T-helper 17 cell (primary cell): ENCODE measurements around the gene RDH13. TPM values are rescaled to one million over a fixed set of nuclear protein-coding genes. Genes with fewer than 3 reads are reported as not detected.
"Not testable (repeated sequence)": the region's sequence is repeated elsewhere in the genome, so short reads cannot be mapped to it uniquely, and the experiment has no call there.

Source experiments
- ATAC-seq: fragments of 150-1000 bp; cut with Tn5 transposase; 2 replicates; pipeline ENCODE4 v1.10.0; 2021; ENCODE audit warnings: mild to moderate bottlenecking, moderate library complexity
- DNase-seq, 3 donors: peaks; one replicate each; pipeline versions ENCODE4 v3.0.0 to v3.0.0-alpha.2; 2020 to 2021
- H3K9me3 ChIP-seq: one replicate; pipeline ENCODE4 v1.7.0; 2013; ENCODE audit warnings: low read length, mild to moderate bottlenecking; ENCODE audit not compliant: control insufficient read depth, poor library complexity, severe bottlenecking
- H3K27ac Mint-ChIP-seq: one replicate; pipeline ENCODE4 v1.8.0; 2022; ENCODE audit warnings: mild to moderate bottlenecking, moderate library complexity, mixed read lengths
- H3K27me3 Mint-ChIP-seq: one replicate; pipeline ENCODE4 v1.8.0; 2022; ENCODE audit warnings: mixed read lengths
- H3K36me3 Mint-ChIP-seq: one replicate; pipeline ENCODE4 v1.8.0; 2022; ENCODE audit warnings: low read depth, mixed read lengths
- H3K4me1 Mint-ChIP-seq: one replicate; pipeline ENCODE4 v1.8.0; 2022; ENCODE audit warnings: mild to moderate bottlenecking, mixed read lengths
- H3K4me3 Mint-ChIP-seq: one replicate; pipeline ENCODE4 v1.8.0; 2022; ENCODE audit warnings: mild to moderate bottlenecking, moderate library complexity, mixed read lengths
- total RNA-seq, 4 donors: library from RNA in 2 of 4; stranded (reverse) in 2 of 4; gene quantifications; one replicate each; pipeline ENCODE4 v1.2.3 and lab custom pipeline; 2022 to 2026

RDH13 gene, protein sequence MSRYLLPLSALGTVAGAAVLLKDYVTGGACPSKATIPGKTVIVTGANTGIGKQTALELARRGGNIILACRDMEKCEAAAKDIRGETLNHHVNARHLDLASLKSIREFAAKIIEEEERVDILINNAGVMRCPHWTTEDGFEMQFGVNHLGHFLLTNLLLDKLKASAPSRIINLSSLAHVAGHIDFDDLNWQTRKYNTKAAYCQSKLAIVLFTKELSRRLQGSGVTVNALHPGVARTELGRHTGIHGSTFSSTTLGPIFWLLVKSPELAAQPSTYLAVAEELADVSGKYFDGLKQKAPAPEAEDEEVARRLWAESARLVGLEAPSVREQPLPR
- 10 to 100 TPM; 11.3 to 12.9 TPM for total RNA-seq
- total RNA-seq (lab: John Stamatoyannopoulos, UW): 13.1 to 17.5 reads per million in 2 donors

DNA sequence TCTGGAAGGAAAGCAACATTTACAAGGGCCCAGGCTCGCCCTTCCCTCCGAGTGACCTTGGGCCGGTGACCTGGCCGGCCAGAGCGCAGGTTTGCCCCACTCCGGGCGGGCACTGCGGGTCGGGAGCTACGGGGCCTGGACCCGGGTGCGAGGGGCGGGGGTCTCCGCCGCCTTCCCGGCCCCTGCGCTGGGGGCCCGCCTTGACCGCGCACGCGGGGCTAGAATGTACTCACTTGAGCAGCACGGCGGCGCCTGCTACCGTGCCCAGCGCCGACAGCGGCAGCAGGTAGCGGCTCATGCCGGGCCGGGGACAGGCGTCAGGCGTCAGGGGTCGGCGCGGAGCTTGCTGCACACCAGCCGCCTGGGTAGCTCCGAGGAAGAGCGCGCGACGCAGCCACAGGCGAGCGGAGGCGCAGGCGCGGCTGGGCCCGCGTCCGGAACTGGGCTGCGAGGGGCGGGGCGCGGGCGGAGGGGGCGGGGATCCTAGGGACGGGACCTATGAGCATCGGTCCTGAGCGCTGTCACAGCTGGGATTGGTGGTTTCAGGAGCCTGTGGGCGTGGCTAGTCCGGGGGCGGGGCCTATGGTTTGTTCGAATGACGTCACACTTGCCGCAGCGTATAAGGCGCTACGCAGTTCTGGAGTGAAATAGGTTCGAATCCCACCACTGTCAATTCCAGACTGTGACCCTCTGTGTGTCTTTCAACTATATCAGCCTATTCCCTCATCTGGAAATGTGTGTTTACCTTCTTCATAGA, at the start of gene RDH13:
Gene RDH13 (minus strand): TSS at position 414 of the 757 bp plus-strand sequence. CDS start 116 bp downstream, at position 298.
- DNase-seq: peak; percentile 97 to 98 (median 97)
- peaks cover 6% of the 10 kb centered on the region for H3K27me3 Mint-ChIP-seq
- no peaks in the 10 kb centered on the region for H3K9me3 ChIP-seq
- ATAC-seq: peak; percentile 98
- peaks cover 15% of the 10 kb centered on the region for H3K4me1 Mint-ChIP-seq
- peak within 1 kb of the TSS; percentile 97 for H3K27ac Mint-ChIP-seq
- peak within 1 kb of the TSS; percentile 81 for H3K4me3 Mint-ChIP-seq
- H3K36me3 Mint-ChIP-seq: peaks cover 3% of the 10 kb centered on the region

DNA sequence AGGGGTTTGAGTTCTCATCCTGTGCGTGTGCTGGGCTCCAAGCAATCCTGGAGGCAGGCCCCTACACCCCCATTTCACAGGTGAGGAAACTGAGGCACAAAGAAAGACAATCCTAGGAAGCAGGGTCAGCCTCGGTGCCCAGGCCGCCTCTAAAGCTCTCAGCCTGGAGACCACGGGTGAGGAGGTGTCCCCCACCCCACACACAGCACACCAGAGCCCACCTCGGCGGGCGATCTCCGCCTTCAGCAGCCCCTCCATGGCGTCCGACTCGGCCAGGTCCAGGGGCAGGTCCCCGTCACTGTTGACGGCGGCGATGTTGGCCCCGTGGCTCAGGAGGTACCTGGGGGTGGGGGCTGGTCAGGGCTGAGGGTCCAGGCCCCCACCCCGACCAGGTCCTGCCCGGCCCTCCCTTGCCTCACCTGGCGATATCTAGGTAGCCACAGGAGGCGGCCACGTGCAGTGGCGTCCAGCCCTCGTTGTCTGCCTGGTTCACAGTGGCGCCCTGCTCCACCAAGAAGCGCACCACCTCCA, 49.4 kb upstream of the RDH13 start:
- Mint-ChIP-seq H3K4me1 (peaks cover 32% of the 10 kb centered on the region), H3K27me3 (no peaks in the 10 kb centered on the region), H3K4me3 (no peak overlapping the region), H3K36me3 (peaks cover 13% of the 10 kb centered on the region), H3K27ac (no peak overlapping the region)
- DNase-seq (no peak), ATAC-seq (no peak)
- H3K9me3 ChIP-seq: no peaks in the 10 kb centered on the region

DNA sequence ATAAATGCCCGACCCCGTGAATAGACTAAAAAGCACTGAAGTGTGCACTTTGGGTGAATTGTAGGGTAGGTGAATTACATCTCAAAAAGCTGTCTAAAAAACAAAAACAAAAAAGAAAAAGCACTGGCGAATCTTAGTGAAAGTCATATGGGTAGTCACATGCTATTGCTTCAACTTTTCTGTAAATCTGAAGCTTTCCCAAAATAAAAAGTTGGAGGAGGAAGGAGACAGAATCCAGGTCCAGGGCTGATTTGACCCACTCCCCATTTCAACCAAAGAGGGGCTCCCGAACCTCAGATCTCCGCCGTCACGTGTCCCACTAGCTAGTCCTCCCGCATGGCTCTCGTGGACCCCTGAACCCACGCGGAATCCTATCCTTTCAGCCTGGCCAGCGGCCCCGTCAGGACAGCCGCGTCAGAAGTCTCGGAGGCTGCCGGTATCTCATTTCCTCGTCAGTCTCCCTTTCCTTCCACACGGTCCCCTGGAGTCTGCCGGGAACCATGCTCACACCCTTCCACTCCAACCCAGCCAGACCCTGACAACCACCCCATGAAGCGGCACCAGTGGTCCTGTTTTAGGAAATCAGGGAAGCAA, 48.4 kb upstream of the RDH13 start:
- no peak overlapping the region for H3K4me3 Mint-ChIP-seq
- H3K4me1 Mint-ChIP-seq: peaks cover 29% of the 10 kb centered on the region
- DNase-seq: no peak
- H3K36me3 Mint-ChIP-seq: peaks cover 10% of the 10 kb centered on the region
- no peak for ATAC-seq
- H3K27me3 Mint-ChIP-seq: no peaks in the 10 kb centered on the region
- H3K9me3 ChIP-seq: no peaks in the 10 kb centered on the region
- H3K27ac Mint-ChIP-seq: peak overlapping the region; percentile 81

DNA sequence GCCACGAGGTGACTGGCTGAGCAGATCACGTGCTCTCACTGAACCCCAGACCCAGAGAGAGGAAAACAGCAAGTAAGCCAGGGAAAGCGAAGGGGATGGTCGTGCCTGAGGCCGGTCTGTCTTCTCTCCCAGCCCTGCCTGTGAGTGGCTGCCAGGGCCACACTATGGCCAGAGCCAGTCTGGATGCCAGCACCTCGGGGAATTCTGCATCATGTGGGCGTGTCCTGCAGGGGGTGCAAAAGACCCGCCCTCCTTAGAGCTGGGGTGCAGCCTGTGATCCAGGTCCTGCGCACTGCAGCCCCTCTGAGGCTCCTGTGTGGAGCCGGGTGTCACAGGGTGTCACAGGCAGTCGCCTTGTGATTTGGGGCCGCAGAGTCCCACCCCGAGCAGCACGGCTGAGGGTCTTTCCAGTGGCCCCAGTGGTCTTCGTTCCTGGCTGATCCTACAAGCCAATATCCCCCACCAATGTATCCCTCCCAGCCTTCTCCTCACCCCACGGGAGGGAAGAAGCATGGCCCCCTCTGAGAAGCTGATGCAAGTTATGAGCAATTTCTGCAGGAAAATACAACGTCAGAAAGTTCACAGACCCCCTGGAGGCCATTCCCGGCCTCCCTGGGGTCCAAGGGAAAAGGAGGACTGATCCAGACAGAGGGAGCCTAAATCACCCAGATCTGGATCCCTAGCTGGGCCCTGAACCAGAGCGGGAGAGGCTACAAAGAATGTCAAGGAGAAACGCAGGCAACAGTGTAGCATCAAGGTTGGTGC, 46.8 kb upstream of the RDH13 start:
- H3K27ac Mint-ChIP-seq: no peak overlapping the region

DNA sequence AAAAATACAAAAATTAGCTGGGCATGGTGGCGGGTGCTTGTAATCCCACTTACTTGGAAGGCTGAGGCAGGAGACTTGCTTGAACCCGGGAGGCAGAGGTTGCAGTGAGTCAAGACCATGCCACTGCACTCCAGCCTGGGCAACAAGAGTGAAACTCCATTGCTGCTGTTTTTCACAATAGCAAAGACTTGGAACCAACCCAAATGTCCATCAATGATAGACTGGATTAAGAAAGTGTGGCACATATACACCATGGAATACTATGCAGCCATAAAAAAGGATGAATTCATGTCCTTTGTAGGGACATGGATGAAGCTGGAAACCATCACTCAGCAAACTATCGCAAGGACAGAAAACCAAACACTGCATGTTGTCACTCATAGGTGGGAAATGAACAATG, 44.3 kb upstream of the RDH13 start:
- not testable (repeated sequence) for H3K27me3 Mint-ChIP-seq, DNase-seq, H3K36me3 Mint-ChIP-seq, H3K4me3 Mint-ChIP-seq, H3K27ac Mint-ChIP-seq, H3K9me3 ChIP-seq, ATAC-seq
- peaks cover 19% of the 10 kb centered on the region for H3K4me1 Mint-ChIP-seq

More for the DNA sequence above, 46.8 kb upstream of the RDH13 start:
- peaks cover 6% of the 10 kb centered on the region for H3K36me3 Mint-ChIP-seq
- H3K27me3 Mint-ChIP-seq: no peaks in the 10 kb centered on the region
- H3K4me3 Mint-ChIP-seq: no peak overlapping the region
- H3K9me3 ChIP-seq: no peaks in the 10 kb centered on the region
- H3K4me1 Mint-ChIP-seq: peaks cover 19% of the 10 kb centered on the region
- no peak for DNase-seq
- ATAC-seq: no peak

DNA sequence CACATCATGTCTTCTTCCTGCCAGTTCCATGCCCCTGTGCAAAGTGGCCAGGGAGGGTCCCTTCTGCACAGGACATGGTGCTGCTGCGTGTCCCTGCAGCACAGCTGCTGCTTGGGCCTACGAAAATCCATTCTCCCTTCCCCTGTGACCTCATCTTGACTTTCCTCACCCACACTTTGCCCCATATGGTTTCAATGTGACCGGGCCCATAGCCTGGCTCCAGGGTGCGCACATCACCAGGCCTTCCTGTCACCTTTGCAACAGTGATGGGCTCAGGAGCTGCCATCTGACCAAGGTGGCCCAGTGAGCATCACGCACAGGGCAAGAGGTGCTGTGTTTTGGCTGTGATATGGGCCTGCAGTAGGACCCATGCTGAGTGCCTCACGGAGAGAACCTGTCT, 43.6 kb upstream of the RDH13 start:
- Mint-ChIP-seq H3K4me1 (peaks cover 19% of the 10 kb centered on the region), H3K4me3 (peak overlapping the region; percentile 66), H3K27ac (no peak overlapping the region), H3K36me3 (peaks cover 9% of the 10 kb centered on the region), H3K27me3 (no peaks in the 10 kb centered on the region)
- DNase-seq (no peak), ATAC-seq (no peak)
- no peaks in the 10 kb centered on the region for H3K9me3 ChIP-seq

DNA sequence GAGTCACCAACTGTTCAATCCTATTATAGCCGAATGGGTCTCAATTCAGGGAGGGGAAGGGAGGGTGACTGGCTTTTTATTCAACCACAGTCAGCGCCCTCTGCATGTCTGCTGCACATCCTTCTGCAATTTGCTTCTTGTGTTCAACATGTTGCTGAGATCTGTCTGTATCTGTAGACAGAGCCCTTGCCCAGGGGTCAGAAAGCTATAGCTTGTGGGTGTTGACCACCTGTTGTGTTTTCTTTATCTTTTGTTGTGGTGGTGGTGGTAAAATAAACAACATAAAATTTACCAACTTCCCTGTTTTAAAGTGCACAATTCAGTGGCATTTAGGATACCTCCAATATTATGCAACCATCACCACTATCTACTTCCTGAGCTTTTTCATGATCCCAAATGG, 42.3 kb upstream of the RDH13 start:
- DNase-seq: no peak
- no peak for ATAC-seq
- H3K9me3 ChIP-seq: no peaks in the 10 kb centered on the region
- no peak overlapping the region for H3K4me3 Mint-ChIP-seq
- peak overlapping the region; percentile 62 for H3K27ac Mint-ChIP-seq
- peaks cover 17% of the 10 kb centered on the region for H3K4me1 Mint-ChIP-seq
- peaks cover 7% of the 10 kb centered on the region for H3K36me3 Mint-ChIP-seq
- no peaks in the 10 kb centered on the region for H3K27me3 Mint-ChIP-seq

DNA sequence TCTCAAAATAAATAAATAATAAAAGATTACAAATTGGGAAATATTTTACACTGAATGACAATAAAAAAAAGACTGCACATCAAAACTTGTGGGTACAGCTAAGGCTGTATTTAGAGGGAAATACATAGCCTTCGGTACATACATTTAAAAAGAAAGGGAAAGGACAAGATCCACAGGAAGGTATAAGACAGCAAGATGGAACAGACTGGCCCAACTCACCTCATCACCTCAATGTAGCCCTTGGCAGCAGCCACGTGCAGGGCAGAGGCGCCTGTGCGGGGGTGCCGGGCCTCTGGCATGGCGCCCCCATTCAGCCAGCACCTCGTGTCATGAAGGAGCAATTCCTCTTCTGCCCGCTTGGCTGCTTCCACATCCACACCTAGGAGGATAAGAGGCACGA, 40.2 kb upstream of the RDH13 start:
- no peaks in the 10 kb centered on the region for H3K9me3 ChIP-seq
- peaks cover 4% of the 10 kb centered on the region for H3K36me3 Mint-ChIP-seq
- H3K4me3 Mint-ChIP-seq: no peak overlapping the region
- no peak overlapping the region for H3K27ac Mint-ChIP-seq
- peaks cover 9% of the 10 kb centered on the region for H3K4me1 Mint-ChIP-seq
- DNase-seq: no peak
- no peaks in the 10 kb centered on the region for H3K27me3 Mint-ChIP-seq
- no peak for ATAC-seq

DNA sequence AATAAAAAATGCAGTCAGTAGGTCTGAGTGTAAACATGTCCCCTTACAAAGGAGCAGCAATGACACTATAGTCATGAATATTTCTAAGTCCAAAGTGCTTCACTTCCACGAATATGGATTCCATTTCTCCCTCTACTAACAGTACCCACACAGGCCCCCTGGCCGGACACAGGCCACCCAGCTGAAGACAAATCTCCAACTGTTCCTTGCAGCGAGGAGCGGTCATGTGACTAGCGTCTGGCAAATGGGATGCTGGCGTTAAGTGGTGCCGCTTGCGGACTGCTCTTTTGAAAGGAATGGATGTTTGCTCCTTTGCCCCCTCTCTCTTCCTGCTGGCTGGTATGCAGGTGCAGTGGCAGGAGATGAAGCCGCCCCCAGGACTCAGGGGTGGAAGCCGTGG, 38.3 kb upstream of the RDH13 start:
- no peak for DNase-seq
- peaks cover 6% of the 10 kb centered on the region for H3K4me1 Mint-ChIP-seq

DNA sequence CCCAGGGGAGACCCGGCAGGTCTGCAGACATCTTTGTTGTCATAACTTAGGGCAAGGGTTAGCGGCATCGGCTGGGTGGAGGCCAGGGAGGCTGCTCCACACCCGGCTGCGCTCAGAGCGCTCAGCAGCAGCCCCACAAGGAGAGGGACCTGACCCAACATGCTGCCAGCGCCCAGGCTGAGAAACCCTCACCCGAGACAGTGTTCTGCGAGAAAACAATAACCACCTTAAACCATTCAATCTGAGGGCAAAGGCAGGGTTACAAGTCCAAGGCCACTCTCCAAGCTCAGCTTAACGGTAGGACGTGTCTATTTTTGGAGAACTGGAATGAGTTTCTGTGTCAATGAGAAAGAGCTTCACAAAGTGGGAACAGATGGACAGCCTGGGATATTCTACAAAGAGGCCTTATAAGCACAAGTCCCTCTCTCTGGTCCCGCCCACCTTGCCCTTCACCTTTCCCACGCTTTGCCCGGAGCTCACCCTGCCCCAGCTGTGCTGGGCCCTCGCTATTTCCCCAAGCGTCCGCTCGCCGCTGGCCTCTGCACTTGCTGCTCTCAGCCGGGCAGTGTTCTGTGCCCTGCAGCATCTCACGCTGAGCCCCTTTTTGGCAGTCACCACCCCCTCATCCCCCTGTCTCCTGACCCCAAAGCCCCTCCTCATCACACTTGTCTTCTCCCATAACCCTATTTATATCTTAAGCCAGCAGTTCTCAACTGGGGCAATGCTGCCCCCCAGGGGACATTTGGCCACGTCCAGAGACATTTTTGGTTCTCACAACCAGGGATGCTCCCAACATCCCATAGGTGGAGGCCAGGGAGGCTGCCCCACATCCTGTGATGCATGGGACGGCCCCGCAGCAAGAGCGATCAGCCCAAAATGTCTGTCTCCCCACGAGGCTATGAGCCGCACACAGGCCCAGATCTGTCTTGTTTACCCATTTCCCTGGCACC, 36.9 kb upstream of the RDH13 start:
- H3K9me3 ChIP-seq: no peaks in the 10 kb centered on the region
- ATAC-seq (no peak), DNase-seq (no peak)
- H3K27ac Mint-ChIP-seq: no peak overlapping the region
- H3K4me3 Mint-ChIP-seq: no peak overlapping the region
- H3K36me3 Mint-ChIP-seq: peaks cover 2% of the 10 kb centered on the region
- H3K27me3 Mint-ChIP-seq: no peaks in the 10 kb centered on the region
- H3K4me1 Mint-ChIP-seq: peaks cover 3% of the 10 kb centered on the region

More for the DNA sequence above, 38.3 kb upstream of the RDH13 start:
- peaks cover 2% of the 10 kb centered on the region for H3K36me3 Mint-ChIP-seq
- no peak overlapping the region for H3K4me3 Mint-ChIP-seq
- H3K27me3 Mint-ChIP-seq: no peaks in the 10 kb centered on the region
- no peak for ATAC-seq
- no peak overlapping the region for H3K27ac Mint-ChIP-seq
- no peaks in the 10 kb centered on the region for H3K9me3 ChIP-seq

DNA sequence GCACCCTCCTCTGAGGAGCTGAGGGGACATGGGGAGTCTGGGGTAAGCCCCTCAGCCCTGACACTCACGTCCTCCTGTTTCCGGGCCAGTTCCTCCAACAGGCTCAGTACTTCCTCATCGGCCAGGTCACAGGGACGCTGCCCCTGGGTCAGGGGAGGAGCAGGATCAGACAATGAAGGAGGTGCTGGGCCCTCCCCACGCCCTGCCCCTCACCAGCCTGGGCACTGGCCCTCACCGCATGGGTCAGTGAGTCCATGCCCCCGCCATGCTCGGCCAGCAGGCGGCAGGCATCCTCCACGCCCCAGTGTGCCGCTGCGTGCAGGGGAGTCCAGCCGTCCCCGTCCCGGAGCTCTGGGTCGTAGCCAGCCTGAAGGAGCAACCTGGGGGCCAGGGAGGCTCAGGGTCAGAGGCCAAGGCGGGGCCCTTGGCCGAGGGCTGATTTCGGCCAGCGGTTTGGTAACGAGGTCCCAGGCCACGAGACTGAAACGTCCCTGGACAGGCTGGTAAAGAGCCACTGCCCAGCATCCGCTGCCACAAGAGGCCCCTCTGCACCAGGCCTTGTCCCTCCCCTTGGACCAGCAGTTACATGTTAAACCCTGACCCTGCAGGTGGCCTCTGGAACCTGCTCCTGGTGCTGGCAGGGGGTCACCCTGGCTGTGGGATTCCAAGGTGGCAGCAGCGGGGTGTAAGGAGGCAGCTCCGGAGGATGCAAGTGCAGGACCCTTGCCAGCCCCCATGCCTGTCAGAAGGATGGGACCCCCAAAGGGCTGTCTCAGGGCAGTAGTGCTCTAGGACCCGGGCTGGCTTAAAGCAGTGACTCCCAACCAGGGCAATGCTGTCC, 36.0 kb upstream of the RDH13 start:
- no peak for DNase-seq
- Mint-ChIP-seq H3K4me1 (peaks cover 4% of the 10 kb centered on the region), H3K27ac (no peak overlapping the region), H3K27me3 (no peaks in the 10 kb centered on the region), H3K36me3 (peaks cover 2% of the 10 kb centered on the region), H3K4me3 (no peak overlapping the region)
- ATAC-seq: peak; percentile 16
- no peaks in the 10 kb centered on the region for H3K9me3 ChIP-seq
